ENCODE results near the gene DKK2.

DKK2 gene

GRCh38 chr4:107035819-107036583, at the start of gene DKK2:
Gene DKK2 (minus strand): TSS chr4:107036313. CDS start chr4:107035591, 722 bp downstream.
- DNase-seq: no peak

- no peak for DNase-seq
These were observed 41.1 kb upstream of the DKK2 start for GRCh38 chr4:107077192-107077591.

GRCh38 chr4:107072836-107073736, 37.0 kb upstream of the DKK2 start:
- no peak for DNase-seq

GRCh38 chr4:107071108-107071507, 35.0 kb upstream of the DKK2 start:
- DNase-seq: no peak

GRCh38 chr4:107069049-107069448, 32.9 kb upstream of the DKK2 start:
- no peak for DNase-seq

- no peak for DNase-seq
These were observed 32.0 kb upstream of the DKK2 start for GRCh38 chr4:107068116-107068515.

GRCh38 chr4:107066621-107067020, 30.5 kb upstream of the DKK2 start:
- no peak for DNase-seq

GRCh38 chr4:107065201-107065600, 29.1 kb upstream of the DKK2 start:
- no peak for DNase-seq

- no peak for DNase-seq
These were observed 24.3 kb upstream of the DKK2 start for GRCh38 chr4:107060388-107060787.

- DNase-seq: no peak
These were observed 22.7 kb upstream of the DKK2 start for GRCh38 chr4:107058828-107059227.

GRCh38 chr4:107050525-107051135, 14.5 kb upstream of the DKK2 start:
- DNase-seq: peak; percentile 5

GRCh38 chr4:107046261-107046660, 10.1 kb upstream of the DKK2 start:
- no peak for DNase-seq

GRCh38 chr4:107044170-107044569, 8.1 kb upstream of the DKK2 start:
- no peak for DNase-seq

GRCh38 chr4:107037199-107037584, 1.1 kb upstream of the DKK2 start:
- peak; percentile 13 for DNase-seq

GRCh38 chr4:107036584-107037198, 578 bp upstream of the DKK2 start:
- DNase-seq: no peak

GRCh38 chr4:107034996-107035818, 906 bp downstream of the DKK2 start:
- no peak for DNase-seq

- peak; percentile 7 for DNase-seq
These were observed 1.8 kb downstream of the DKK2 start for GRCh38 chr4:107034091-107034995.

- DNase-seq: no peak
These were observed 8.7 kb downstream of the DKK2 start for GRCh38 chr4:107027379-107027778.

GRCh38 chr4:107018344-107018735, 17.8 kb downstream of the DKK2 start:
- no peak for DNase-seq

GRCh38 chr4:107017443-107018343, 18.4 kb downstream of the DKK2 start:
- DNase-seq: no peak

Measured in NCI-H1092 treated with DMSO at 0.1 percent for 48 hours (cell line).